GM18520 (cell line): Measurements from ENCODE around the gene PARD6G.

Source experiments
- ATAC-seq: cut with Tn5 transposase; IDR thresholded peaks from one replicate; pipeline ENCODE4 v1.9.1; 2021; ENCODE audit not compliant: unreplicated experiment

Gene PARD6G

DNA sequence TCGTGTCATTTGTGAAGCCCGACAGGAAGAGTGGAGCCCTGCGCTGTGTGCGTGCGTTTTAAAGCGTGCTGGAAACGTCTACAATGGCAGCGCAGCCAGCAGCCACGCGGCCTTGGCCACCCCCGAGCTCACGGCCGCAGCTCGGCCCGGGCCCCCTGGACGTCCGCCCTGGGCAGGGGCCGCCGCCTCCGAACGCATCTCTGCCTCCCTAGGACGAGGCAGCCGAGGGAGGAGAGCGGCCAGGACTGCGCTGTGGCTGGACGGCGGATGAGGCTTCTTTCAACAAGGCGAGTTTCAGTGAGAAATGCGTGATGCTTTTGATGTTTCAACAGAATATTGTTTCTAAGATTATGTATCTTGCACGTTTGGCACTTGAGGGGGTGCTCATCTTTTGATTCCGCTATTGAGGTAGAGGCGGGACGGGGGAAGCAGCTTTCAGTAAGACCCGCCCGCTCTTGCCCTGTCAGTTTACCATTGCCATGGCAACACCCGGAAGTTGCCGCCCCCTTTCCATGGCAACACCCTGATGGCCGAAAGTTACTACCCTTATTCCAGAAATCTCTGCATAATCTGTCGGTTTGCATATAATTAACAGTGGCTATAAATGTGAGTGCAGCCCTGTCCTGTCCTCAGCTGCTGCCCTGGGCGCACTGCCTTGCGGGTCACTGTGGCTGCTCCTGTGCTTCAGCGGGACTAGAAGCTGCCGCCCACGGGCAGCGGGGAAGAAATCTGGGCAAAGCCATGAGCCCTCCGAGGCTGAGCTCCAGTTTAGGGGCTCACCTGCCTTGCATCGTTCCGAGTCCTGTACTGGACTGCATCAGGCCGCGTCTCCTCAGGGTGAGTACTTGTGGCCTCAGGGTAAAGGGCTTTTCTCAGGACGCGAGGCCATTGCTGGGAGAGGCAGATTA lies 99.6 kb downstream of the PARD6G start:
- ATAC-seq = peak; percentile 59

DNA sequence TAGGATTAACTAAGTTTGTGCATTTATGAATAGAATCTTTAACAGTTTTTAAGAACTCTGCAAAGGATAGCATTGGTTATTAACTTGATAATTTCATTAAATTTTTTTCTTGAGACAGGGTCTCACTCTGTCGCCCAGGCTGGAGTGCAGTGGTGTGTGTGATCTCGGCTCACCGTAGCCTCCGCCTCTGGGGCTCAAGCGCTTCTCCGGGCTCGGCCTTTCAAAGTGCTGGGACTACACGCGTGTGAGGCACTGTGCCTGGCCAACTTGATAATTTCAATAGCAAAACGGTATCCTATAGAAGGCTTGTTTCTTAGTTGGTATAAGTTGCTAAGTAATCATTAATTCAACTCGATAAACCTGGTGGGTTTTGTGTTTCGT lies 100.3 kb downstream of the PARD6G start:
- no peak for ATAC-seq

DNA sequence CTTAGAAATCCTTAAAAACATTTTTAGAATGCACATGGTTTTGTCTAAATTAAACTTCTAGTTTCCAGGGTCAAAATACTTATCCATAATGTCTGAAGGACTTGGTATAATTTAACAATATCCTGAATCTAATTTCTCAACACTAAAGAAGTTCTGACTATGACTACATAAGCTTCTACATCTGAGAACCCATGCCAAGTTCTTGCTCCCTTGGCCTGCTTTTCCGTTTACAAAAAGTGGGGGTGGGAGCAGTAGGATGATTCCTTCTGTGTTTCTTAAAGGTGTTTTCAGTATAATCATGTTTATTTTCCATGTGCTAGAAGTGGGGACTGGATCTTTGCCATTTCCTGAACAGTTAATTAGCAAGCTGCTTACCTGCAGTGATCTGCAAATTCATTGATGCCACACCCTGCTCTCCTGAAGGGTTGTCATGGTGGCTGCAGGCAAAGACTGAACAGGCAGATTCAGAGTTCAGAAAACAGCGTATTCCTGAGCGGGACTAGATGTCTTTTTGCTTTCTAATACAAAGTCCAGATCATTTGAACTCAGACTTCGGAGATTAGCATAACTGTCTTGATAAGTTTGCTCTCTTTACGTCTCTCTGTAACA lies 102.0 kb downstream of the PARD6G start:
- ATAC-seq = no peak

DNA sequence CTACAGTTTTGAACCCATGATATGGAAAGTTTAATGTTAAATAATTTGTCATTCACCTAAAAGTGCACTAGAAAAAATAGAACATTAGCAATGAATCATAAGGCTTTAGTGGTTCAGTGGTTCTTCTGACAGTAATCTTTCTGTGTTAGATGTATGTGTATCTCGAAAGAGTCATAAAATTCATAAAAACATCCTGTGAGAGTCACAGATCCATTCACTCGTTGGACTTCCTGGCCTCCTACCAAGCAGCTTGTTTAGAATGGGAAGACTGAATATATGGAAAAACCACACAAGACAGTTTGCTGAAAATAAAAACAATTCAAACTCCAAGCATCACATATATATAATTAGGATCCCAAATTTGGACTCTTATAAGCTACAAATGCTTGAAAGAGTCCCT lies 103.4 kb downstream of the PARD6G start:
- no peak for ATAC-seq

DNA sequence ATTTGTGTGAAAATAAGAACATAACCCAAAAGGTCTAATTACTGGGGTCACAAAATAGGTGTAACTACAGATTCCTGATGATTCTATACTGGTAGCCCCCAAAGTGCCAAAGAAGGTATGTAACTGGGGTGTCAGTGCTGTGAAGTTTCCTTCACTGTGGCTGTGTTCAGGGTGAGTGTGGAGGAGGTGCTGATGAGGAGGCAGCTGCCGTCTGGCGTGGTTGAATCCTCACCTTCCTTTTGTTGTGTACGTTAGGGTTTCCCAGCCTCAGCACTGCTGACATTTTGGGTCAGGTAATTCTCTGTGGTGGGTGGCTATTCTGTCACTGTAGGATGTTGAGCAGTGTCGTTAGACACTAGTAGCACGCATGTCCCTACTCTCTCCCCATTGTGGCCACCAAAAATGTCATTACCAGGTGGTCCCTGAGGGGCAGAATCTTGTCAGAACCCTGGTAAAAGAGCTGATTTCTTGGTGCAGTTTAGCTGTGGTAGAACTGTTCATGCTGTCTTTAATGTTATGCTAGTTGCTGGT lies 106.8 kb downstream of the PARD6G start:
- no peak for ATAC-seq

DNA sequence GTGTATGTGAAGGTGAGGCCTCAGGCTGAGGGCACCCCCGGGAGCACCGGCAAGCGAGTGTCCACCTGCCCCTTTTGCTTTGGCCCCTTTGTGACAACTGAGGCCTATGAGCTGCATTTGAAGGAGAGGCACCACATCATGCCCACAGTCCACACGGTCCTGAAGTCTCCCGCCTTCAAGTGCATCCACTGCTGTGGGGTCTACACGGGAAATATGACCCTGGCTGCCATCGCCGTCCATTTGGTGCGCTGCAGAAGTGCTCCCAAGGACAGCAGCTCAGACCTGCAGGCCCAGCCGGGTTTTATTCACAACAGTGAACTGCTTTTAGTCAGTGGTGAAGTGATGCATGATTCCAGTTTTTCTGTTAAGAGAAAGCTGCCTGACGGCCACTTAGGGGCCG lies 109.3 kb downstream of the PARD6G start:
- no peak for ATAC-seq

DNA sequence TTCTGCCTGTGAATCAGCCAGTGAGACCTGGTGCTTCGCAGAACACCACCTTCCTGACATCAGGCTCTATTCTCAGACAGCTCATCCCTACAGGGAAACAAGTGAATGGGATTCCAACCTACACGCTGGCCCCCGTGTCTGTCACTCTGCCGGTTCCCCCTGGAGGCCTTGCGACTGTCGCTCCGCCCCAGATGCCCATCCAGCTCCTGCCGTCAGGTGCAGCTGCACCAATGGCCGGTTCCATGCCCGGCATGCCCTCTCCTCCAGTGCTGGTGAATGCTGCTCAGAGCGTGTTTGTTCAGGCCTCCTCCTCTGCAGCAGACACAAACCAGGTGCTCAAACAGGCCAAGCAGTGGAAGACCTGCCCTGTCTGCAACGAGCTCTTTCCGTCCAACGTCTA lies 110.2 kb downstream of the PARD6G start:
- no peak for ATAC-seq

DNA sequence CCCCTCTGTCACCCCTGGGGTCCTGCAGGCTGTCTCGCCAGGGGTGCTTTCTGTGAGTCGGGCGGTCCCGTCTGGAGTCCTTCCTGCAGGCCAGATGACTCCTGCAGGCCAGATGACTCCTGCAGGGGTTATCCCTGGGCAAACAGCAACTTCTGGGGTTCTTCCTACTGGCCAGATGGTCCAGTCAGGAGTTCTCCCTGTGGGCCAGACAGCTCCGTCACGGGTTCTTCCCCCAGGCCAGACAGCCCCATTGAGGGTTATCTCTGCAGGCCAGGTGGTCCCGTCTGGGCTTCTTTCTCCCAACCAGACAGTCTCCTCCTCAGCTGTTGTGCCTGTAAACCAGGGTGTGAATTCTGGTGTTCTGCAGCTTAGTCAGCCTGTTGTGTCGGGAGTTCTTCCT lies 110.6 kb downstream of the PARD6G start:
- no peak for ATAC-seq

DNA sequence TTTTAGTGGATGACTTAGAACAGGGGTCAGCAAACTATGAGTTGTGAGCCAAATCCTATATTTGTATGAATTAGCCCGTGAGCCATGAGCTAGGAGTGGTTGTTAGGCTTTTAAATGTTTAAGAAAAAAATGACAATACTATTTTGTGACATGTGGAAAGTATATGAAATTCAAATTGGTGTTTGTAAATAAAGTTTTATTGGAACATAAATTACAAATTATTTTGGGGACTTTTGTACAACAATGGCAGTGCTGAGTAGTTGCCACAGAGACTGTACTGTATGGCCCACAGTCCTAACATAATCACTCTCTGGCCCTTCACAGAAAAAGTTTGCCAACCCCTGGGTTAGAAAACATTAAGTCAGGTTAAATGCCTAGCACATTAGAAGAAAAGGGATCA lies 112.2 kb downstream of the PARD6G start:
- no peak for ATAC-seq

DNA sequence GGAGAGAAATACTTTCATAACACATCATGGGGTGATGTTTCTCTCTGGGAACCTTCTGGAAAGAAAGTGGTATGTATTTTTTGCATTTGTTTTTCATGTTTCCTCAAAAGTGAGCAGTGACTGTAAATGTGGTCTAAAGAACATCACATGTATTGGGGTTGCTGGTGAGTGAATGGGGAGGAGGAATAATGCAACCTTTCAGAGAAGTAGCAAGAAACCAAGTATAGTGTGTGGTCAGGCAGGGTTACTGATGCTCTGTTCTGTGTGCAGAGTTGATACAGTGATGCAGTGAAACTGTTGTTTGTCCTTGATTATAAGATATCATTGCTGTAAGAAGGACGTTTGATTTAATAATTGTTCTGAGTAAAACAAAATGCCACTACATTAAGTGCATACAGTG lies 114.2 kb downstream of the PARD6G start:
- no peak for ATAC-seq

DNA sequence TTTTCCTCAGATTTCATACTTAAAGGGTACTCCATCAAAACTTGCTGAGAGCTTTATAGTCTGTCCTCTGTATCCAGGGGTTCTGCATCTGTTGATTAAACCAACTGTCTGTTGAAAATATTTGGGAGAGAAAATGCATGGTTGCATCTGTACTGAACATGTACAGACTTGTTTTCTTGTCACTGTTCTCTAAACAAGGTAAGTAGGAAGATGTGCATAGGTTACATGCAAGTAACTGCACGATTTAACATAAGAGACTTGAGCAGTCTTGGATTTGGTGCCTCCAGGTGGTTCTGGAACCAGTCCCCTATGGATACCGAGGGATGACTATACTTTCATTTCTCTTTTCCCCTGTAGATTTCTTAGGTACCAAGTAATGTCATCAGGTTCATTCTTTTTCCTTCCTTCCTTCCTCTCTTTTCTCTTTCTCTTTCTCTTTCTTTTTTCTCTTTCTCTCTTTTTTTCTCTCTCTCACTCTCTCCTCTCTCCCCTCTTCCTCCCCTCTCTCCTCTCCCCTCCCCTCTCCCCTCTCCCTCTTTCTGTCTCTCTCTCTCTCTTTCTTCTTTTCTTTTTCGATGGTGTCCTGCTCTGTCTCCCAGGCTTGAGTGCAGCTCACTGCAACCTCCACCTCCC lies 115.0 kb downstream of the PARD6G start:
- ATAC-seq = no peak

DNA sequence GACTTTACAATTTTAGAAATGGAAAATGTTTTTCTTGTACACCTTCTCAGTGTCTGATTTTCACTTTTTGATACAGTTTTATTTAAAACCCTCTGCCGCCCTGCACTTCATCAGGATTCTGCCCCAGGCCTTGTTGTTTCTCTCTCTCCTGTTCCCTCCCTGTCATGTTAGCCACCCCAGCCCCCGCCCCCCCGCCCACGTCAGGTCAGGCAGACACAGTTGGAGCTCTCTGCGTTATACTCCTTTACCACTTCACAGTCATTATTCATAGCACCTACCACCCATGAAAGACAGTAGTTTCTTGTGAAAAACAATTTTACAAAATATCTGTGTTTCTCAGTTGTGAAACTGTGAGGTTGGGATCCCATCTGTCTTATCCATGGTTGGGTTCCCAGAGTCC lies 116.8 kb downstream of the PARD6G start:
- ATAC-seq = no peak

DNA sequence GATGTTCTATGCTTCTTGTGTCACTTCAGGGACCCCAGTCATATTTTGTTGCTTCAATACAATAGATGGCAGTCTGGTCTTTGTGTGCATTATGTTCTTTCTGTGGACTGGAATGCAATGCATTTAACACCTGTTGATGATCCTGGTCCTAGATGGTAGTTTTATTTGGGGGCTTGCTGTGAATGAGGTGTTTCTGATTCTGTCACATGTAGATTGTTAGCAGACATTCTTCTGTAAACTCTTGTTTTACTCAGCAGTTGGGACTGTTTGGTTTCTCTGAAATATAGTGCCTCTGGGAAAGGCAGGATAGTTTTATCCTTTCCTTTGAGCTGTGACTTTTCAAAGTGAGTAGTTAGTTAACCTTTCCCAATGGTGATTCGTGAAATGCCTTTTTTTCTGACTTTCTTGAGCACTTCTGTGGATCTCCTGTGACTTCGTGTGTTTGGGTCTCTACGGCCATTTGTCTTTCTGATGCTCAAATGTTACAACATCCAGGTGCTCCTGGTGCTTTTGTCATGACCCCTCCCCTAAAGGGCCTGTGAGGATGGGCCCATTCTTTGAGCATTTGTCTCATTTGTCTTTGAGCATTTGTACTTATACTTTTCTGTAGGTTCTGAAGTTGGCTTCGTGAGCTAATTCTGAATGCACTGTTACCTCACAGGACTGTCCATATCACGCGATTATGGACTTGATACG lies 117.5 kb downstream of the PARD6G start:
- ATAC-seq = no peak

DNA sequence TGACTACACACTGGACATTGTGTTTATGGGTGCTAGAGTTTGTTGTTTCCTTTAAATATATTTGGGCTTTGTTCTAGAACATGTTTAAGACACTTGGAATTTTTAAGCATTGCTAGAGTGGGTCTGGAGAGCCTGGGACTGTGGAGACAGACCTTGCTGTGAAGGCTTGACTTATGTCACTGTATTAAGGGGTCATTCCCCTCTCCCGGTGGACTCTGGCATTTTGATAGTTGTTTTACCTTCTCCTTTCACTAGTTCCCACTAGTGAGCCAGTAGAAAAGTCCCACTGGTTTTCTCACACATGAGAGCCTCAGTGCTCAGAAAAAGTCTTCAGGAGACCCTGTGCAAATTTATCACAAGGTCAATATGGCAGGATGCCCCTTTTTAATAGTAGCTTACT lies 119.7 kb downstream of the PARD6G start:
- ATAC-seq = no peak

DNA sequence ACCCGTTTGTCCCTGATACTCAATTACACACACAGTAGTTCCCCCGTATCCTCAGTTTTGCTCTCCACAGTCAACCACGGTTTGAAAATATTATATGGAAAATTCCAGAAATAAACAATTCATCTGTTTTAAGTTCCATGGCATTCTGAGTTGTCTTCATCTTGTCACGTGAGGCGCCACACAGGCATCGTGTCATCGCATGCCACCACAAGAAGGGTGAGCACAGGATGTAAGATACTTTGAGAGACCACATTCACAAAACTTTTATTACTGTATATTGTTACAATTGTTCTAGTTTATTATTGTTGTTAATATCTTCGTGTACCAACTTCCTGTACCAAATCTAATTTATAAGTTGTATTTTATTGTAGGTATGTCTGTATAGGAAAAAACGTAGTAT lies 120.5 kb downstream of the PARD6G start:
- no peak for ATAC-seq

DNA sequence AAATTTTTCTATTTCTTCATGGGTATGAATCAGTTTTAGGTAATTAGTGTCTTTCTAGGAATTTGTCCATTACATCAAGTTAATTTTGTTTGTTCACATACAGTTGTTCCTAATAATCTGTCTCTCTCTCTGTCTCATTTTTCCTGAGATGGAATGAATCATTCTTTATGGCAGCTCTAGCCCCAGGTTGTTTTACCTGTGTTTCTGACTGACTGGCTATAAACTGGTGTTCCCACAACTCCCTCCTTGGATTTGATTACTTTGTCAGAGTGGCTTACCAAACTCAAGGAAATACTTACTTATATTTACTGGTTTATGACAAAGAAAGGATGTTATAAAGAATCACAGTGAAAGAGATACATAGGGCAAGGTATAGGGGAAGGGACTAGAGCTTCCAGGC lies 123.2 kb downstream of the PARD6G start:
- no peak for ATAC-seq

DNA sequence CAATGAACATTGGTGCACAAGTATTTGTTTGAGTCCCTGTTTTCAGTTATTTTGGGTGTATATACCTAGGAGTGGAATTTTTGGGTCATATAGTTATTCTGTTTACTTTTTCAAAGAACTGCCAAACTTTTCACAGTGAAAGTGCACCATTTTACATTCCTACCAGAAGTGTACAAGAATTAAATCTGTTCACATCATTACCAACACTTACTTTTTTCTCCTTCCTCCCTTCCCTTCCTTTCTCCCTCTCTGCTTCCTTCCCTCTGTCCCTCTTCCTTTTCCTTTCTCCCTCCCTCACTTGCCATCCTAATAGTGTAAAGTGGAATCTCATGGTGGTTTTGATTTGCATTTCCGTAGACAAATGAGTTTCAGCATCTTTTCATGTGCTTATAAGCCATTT lies 126.4 kb downstream of the PARD6G start:
- ATAC-seq = no peak

DNA sequence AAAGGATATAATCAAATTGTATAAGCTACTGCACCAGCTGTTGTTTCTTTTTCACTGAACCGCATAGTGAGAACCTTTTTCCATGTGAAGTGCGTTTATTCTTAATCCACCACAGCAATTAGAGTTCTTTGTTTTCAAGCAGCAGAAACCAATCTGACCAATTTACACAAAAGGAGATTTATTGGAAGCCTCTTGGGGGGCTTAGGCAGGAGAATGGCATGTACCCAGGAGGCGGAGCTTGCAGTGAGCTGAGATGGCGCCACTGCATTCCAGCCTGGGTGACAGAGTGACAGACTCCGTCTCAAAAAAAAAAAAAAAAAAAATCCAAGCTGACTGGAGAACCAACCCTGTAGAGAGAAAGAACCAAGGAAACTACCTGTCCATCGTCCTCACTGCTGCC lies 128.2 kb downstream of the PARD6G start:
- ATAC-seq = no peak

DNA sequence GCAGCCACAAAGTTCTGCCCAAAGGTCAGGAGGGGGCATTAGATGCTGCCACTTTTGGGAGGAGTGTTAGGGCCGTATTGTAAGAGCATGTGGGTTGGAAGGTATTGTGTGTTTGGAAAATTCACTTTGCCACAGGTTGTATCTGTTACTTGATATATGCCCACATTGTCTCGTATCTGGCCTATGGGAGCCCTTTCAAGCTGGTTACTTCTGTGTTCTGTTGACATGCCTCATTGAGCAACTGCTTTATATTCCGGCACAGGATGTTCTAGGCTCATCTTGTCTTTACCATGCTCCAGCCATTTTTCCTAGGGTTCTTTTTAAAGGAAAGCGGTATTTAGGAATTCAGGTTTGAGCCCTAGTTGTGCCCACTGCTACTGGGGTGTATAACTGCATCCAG lies 132.3 kb downstream of the PARD6G start:
- ATAC-seq = no peak

DNA sequence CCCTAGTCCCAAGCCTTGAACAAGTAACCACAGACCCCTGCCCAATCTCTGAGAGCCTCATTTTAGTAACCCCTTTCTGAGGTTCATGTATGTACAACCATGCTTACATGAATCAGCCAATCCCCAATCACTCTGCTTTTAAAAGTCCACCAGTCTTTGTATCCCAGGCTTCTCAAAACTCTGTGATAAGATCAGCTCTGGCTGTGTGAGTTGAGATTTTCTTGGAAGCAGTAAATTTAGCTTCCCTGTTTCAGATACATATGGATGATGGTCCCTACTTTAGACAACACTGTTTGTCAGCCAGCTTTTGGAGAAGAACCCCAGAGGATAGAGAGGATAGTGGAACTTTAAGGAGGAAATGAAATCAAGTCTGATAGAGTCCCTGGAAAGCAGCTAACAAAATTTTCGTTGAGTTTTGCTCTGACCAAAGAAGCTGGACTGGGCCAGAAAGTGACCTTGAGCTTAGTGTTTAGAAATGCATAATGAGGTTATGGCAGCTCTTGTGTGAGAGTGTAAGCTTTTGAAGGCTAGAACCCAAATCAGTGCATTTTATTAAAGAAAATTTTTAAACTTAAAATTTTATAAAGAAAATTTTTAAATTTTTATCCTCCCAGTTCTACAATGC lies 134.6 kb downstream of the PARD6G start:
- ATAC-seq = no peak

DNA sequence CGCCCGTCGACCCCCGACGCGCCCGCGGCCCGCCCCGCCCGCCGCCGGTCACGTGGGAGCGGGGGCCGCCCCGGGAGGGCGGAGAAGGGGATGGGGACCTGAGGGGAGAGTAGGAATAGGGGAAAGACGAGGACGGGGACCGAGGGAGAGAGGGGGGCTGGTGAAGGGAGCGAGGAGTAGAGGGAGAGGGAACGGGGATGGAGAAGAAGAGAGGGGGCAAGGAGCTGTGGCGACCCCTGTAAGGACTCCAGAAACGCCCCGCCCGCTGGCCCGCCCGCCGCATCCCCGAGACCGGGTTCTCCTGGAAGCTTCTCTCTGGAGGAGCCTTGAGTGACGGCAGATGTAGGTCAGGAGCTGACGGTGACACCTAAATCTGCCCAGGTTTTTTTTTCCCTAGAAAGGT lies 137.6 kb downstream of the PARD6G start:
- no peak for ATAC-seq
